H1 (cell line): ENCODE results near the gene SUSD1. TPM values are rescaled to one million over a fixed set of nuclear protein-coding genes. Genes with fewer than 3 reads are reported as not detected.

ENCODE experiments used
- CTCF ChIA-PET: fragments of 300-600 bp; sonication (Branson Sonifier 250); formaldehyde crosslinking; loops from one replicate; lab custom pipeline; 2021; ENCODE audit not compliant: partially characterized antibody; lab: Charles Lee
- POLR2A ChIA-PET: fragments of 300-600 bp; sonication (Branson Sonifier 250); formaldehyde crosslinking; loops from one replicate; lab custom pipeline; 2021; ENCODE audit warnings: inconsistent platforms; ENCODE audit not compliant: partially characterized antibody; lab: Charles Lee
- DNase-seq, 2 experiments: peaks; one replicate each; pipeline versions ENCODE4 v3.0.0 to v3.0.0-alpha.2; 2010 to 2022; ENCODE audit warnings: low spot score in 2 of 2, low read depth in 1 of 2, mixed read lengths in 1 of 2
- FAIRE-seq: peaks from 2 replicates; lab custom pipeline; 2011; peaks lifted over from hg19 to GRCh38; lab: Jason Lieb, UNC
- H2AFZ ChIP-seq: 2 replicates; pipeline ENCODE4 v1.8.1; 2012; ENCODE audit warnings: low read length, inconsistent platforms
- H2AK5ac ChIP-seq: 2 replicates; pipeline ENCODE4 v1.6.1; 2013; ENCODE audit warnings: low read depth, low read length
- H2BK120ac ChIP-seq: replicated peaks from 2 replicates; pipeline ENCODE3; 2013; ENCODE audit warnings: low read depth, low read length, inconsistent platforms
- H2BK12ac ChIP-seq: 2 replicates; pipeline ENCODE4 v1.6.1; 2013; ENCODE audit warnings: low read depth, low read length
- H2BK15ac ChIP-seq: 2 replicates; pipeline ENCODE4 v1.6.1; 2013; ENCODE audit warnings: low read length
- H2BK20ac ChIP-seq: 2 replicates; pipeline ENCODE4 v1.6.1; 2013; ENCODE audit warnings: low read length
- H2BK5ac ChIP-seq: 2 replicates; pipeline ENCODE4 v1.6.1; 2013; ENCODE audit warnings: low read depth, low read length
- H3K14ac ChIP-seq: 2 replicates; pipeline ENCODE4 v1.6.1; 2013; ENCODE audit warnings: inconsistent platforms; ENCODE audit not compliant: insufficient read length
- H3K18ac ChIP-seq: 2 replicates; pipeline ENCODE4 v1.6.1; 2013; ENCODE audit warnings: low read length; ENCODE audit errors: extremely low read depth
- H3K23ac ChIP-seq: 2 replicates; pipeline ENCODE4 v1.6.1; 2013; ENCODE audit warnings: inconsistent platforms; ENCODE audit not compliant: insufficient read length
- H3K23me2 ChIP-seq: 2 replicates; pipeline ENCODE4 v1.6.1; 2013; ENCODE audit warnings: low read depth, low read length
- H3K27ac ChIP-seq: 2 replicates; pipeline ENCODE4 v1.6.1; 2011; ENCODE audit warnings: low read depth, low read length, inconsistent platforms
- H3K27me3 ChIP-seq, 4 experiments: replicated peaks in 1 of 4; 1 replicate in 1 of 4; 2 replicates in 3 of 4; pipeline versions ENCODE4 v1.6.1 to v1.8.1; 2011 to 2013; ENCODE audit warnings: low read length in 3 of 4, mild to moderate bottlenecking in 3 of 4, inconsistent platforms in 2 of 4, mixed read lengths in 2 of 4, moderate library complexity in 1 of 4; ENCODE audit not compliant: control insufficient read depth in 3 of 4, insufficient read depth in 3 of 4; ENCODE audit errors: extremely low read depth in 1 of 4
- H3K36me3 ChIP-seq, 4 experiments: 2 replicates each; pipeline versions ENCODE4 v1.6.1 to v1.8.1; 2011 to 2013; ENCODE audit warnings: mild to moderate bottlenecking in 4 of 4, low read length in 3 of 4, moderate library complexity in 2 of 4, control low read depth in 1 of 4, inconsistent platforms in 1 of 4; ENCODE audit not compliant: insufficient read depth in 4 of 4, control insufficient read depth in 2 of 4
- H3K4ac ChIP-seq: replicated peaks from 2 replicates; pipeline ENCODE3; 2013; ENCODE audit warnings: low read length, low read depth, mixed read lengths, inconsistent platforms; ENCODE audit not compliant: insufficient read length
- H3K4me1 ChIP-seq, 4 experiments: replicated peaks in 1 of 4; 1 replicate in 1 of 4; 2 replicates in 3 of 4; pipeline versions ENCODE4 v1.6.1 to v1.8.1; 2011 to 2013; ENCODE audit warnings: low read length in 3 of 4, inconsistent platforms in 2 of 4, mixed read lengths in 1 of 4; ENCODE audit not compliant: insufficient read depth in 4 of 4, control insufficient read depth in 3 of 4
- H3K4me2 ChIP-seq, 2 experiments: 2 replicates each; pipeline versions ENCODE4 v1.6.1 to v1.8.1; 2011 to 2013; ENCODE audit warnings: low read depth in 2 of 2, low read length in 2 of 2, control low read depth in 1 of 2, inconsistent platforms in 1 of 2, mild to moderate bottlenecking in 1 of 2; ENCODE audit not compliant: insufficient read depth in 1 of 2
- H3K4me3 ChIP-seq, 4 experiments: fragments of 200-600, 300-600 bp in 1 of 4; sonication (generic), shearing (Covaris generic), sonication (Bioruptor Twin) in 1 of 4; 2 replicates each; pipeline versions ENCODE4 v1.5.1 to v1.8.1; 2011 to 2016; ENCODE audit warnings: low read length in 4 of 4, low read depth in 3 of 4, control low read depth in 2 of 4, inconsistent platforms in 2 of 4, mild to moderate bottlenecking in 2 of 4, mixed read lengths in 1 of 4, moderate library complexity in 1 of 4; ENCODE audit not compliant: insufficient read depth in 2 of 4; ENCODE audit errors: extremely low read depth in 1 of 4
- H3K56ac ChIP-seq: replicated peaks from 2 replicates; pipeline ENCODE3; 2013; ENCODE audit warnings: low read depth, mild to moderate bottlenecking, mixed read lengths, low read length, inconsistent platforms; ENCODE audit not compliant: insufficient read length
- H3K79me1 ChIP-seq: 2 replicates; pipeline ENCODE4 v1.6.1; 2013; ENCODE audit warnings: low read depth, low read length, control low read depth
- H3K79me2 ChIP-seq, 2 experiments: 2 replicates each; pipeline versions ENCODE4 v1.6.1 to v1.8.1; 2012 to 2013; ENCODE audit warnings: low read length in 2 of 2, mild to moderate bottlenecking in 2 of 2, inconsistent platforms in 1 of 2; ENCODE audit not compliant: insufficient read depth in 2 of 2, control insufficient read depth in 1 of 2
- H3K9ac ChIP-seq, 4 experiments: replicated peaks in 1 of 4; 1 replicate in 1 of 4; 2 replicates in 3 of 4; pipeline versions ENCODE4 v1.6.1 to v1.8.1; 2011 to 2013; ENCODE audit warnings: low read depth in 3 of 4, low read length in 3 of 4, control low read depth in 2 of 4, mild to moderate bottlenecking in 2 of 4, moderate library complexity in 2 of 4, inconsistent platforms in 1 of 4; ENCODE audit errors: extremely low read depth in 1 of 4
- H3K9me3 ChIP-seq, 2 experiments: 2 replicates each; pipeline versions ENCODE4 v1.6.1 to v1.8.1; 2012 to 2013; ENCODE audit warnings: mild to moderate bottlenecking in 2 of 2, moderate library complexity in 2 of 2, control low read depth in 1 of 2, inconsistent platforms in 1 of 2, low read depth in 1 of 2, low read length in 1 of 2, mixed read lengths in 1 of 2; ENCODE audit not compliant: insufficient read depth in 2 of 2
- H4K20me1 ChIP-seq, 2 experiments: replicated peaks in 1 of 2; 2 replicates each; pipeline versions ENCODE3 to v1.8.1; 2011 to 2013; ENCODE audit warnings: inconsistent platforms in 2 of 2, low read length in 2 of 2, mild to moderate bottlenecking in 1 of 2; ENCODE audit not compliant: insufficient read depth in 2 of 2, control insufficient read depth in 1 of 2
- H4K5ac ChIP-seq: 2 replicates; pipeline ENCODE4 v1.6.1; 2013; ENCODE audit warnings: low read length, low read depth, mixed read lengths, inconsistent platforms; ENCODE audit not compliant: insufficient read length
- H4K8ac ChIP-seq: 2 replicates; pipeline ENCODE4 v1.8.0; 2013; ENCODE audit warnings: mild to moderate bottlenecking, moderate library complexity, low read length, inconsistent platforms; ENCODE audit not compliant: insufficient read depth; ENCODE audit errors: extremely low read depth
- H4K91ac ChIP-seq: replicated peaks from 2 replicates; pipeline ENCODE3; 2013; ENCODE audit warnings: low read length, mixed read lengths, inconsistent platforms; ENCODE audit not compliant: insufficient read length
- BRCA1 ChIP-seq: IDR thresholded peaks from 2 replicates; pipeline ENCODE4 v1.6.1; 2012; ENCODE audit warnings: low read depth, low read length, improper control_type of control experiment
- CBX5 ChIP-seq: fragments of 300-800, 300-1000 bp; sonication (generic); IDR thresholded peaks from 2 replicates; pipeline ENCODE4 v1.7.1; 2016; ENCODE audit warnings: antibody characterized with exemption, low read length, low read depth
- NANOG ChIP-seq: IDR thresholded peaks from 2 replicates; pipeline ENCODE4 v1.6.1; 2011; ENCODE audit warnings: low read length, low read depth, mild to moderate bottlenecking, inconsistent platforms; ENCODE audit not compliant: insufficient read depth, poor library complexity, severe bottlenecking
- SRF ChIP-seq: IDR thresholded peaks from 2 replicates; pipeline ENCODE4 v1.6.1; 2011; ENCODE audit warnings: mild to moderate bottlenecking, low read depth, low read length, moderate library complexity
- WGBS, 2 experiments: shearing (Covaris generic) in 1 of 2; methylation state at CpG; one replicate each; pipeline versions ENCODE4 v1.1.6 to v1.1.7; 2013 to 2015; ENCODE audit warnings: low lambda C conversion rate in 2 of 2, mixed read lengths in 2 of 2, inconsistent platforms in 1 of 2, low coverage in 1 of 2, missing lambda C conversion rate in 1 of 2; ENCODE audit not compliant: insufficient replicate concordance in 2 of 2, insufficient coverage in 1 of 2, insufficient read length in 1 of 2; ENCODE audit errors: extremely low coverage in 1 of 2, missing lambda C conversion rate in 1 of 2; 5-methylcytosine and 5-hydroxymethylcytosine counted together
- polyA plus RNA-seq, 7 experiments: library from polyadenylated mRNA; depleted of rRNA in 3 of 7; stranded (reverse) in 5 of 7; unstranded in 2 of 7; fragments of >200 nt in 5 of 7; fragments of 200-250 nt in 2 of 7; gene quantifications; 1 replicate in 5 of 7; 2 replicates in 1 of 7; 4 replicates in 1 of 7; pipeline versions ENCODE4 v1.2.1 to v1.2.3, GENCODE V29; 2011 to 2013; ENCODE audit warnings: missing spikeins in 2 of 7, mixed read lengths in 2 of 7
- total RNA-seq: library from RNA; stranded (reverse); fragmentation: NEBNext Ultra II Directional; extraction: Animal tissue kit (Norgen Biotek cat#: 25700); gene quantifications from 2 replicates; pipeline ENCODE4 v1.2.1, GENCODE V29; 2021

SUSD1 gene
- total and polyA plus RNA-seq, 2 of the 8 experiments (the other 6 are each of a cell fraction or from before 2014, with no cell fraction given): 2.8 to 7.2 TPM

GRCh38 chr9:112044881-112045280 is 130.2 kb downstream of the SUSD1 start:
- H4K20me1 ChIP-seq: no peaks in the 10 kb centered on the region
- no peak overlapping the region for H3K9ac ChIP-seq
- H3K27ac ChIP-seq: no peak overlapping the region
- H3K23me2 ChIP-seq: no peaks in the 10 kb centered on the region
- H3K18ac ChIP-seq: no peak overlapping the region
- H3K4me1 ChIP-seq: peaks cover 5 to 12% (median 9%) of the 10 kb centered on the region in 4 experiments
- no peaks in the 10 kb centered on the region for H3K79me1 ChIP-seq
- no peak overlapping the region for H3K14ac ChIP-seq
- no peak overlapping the region for H3K4me3 ChIP-seq
- POLR2A ChIA-PET: no interaction called here
- H2BK15ac ChIP-seq: no peak overlapping the region
- no peak overlapping the region for H3K4me2 ChIP-seq
- no peak overlapping the region for H2AFZ ChIP-seq
- no peaks in the 10 kb centered on the region for H3K79me2 ChIP-seq
- H3K56ac ChIP-seq: no peak overlapping the region
- H2BK120ac ChIP-seq: no peak overlapping the region
- H3K27me3 ChIP-seq: no peaks in the 10 kb centered on the region
- TF ChIP-seq SRF: no peak
- TF ChIP-seq NANOG: no peak
- TF ChIP-seq BRCA1: no peak
- no peak for TF ChIP-seq CBX5
- H2BK20ac ChIP-seq: no peak overlapping the region
- FAIRE-seq (no peak), DNase-seq (no peak)
- no peak overlapping the region for H4K91ac ChIP-seq
- no peak overlapping the region for H4K8ac ChIP-seq
- no peak overlapping the region for H4K5ac ChIP-seq
- no peaks in the 10 kb centered on the region for H3K36me3 ChIP-seq
- CTCF ChIA-PET: interaction anchor here (0.9 to 1.9 kb wide), 3 partner anchors 10 to 289 kb away, joined by 3 to 4 read pairs (median 3); no protein-coding TSS in a partner anchor
- no peak overlapping the region for H2BK12ac ChIP-seq
- no peak overlapping the region for H3K4ac ChIP-seq
- no peak overlapping the region for H2AK5ac ChIP-seq
- no peak overlapping the region for H3K23ac ChIP-seq
- H2BK5ac ChIP-seq: no peak overlapping the region
- H3K9me3 ChIP-seq: no peaks in the 10 kb centered on the region
- WGBS, 2 experiments: 83% methylated on average over 4 of the region's 4 CpGs; no CpG with 5 or more reads in 1 of the 2 experiments
